Suprapubic skin (tissue), 4 donors: ENCODE data around the gene EGFL6.

Source experiments
- CTCF ChIP-seq, 2 donors: fragments of 200-600 bp in 1 of 2; fragments of 450-650 bp in 1 of 2; sonication (generic) in 1 of 2; IDR thresholded peaks; one replicate each; pipeline ENCODE4 v1.5.1; 2016 to 2019; ENCODE audit warnings: antibody characterized with exemption in 2 of 2, mild to moderate bottlenecking in 1 of 2, moderate library complexity in 1 of 2
- POLR2A ChIP-seq, 2 donors: fragments of 450-650 bp; IDR thresholded peaks; one replicate each; pipeline ENCODE4 v1.6.1; 2017; ENCODE audit warnings: antibody characterized with exemption in 2 of 2, mild to moderate bottlenecking in 2 of 2, moderate library complexity in 2 of 2
- POLR2AphosphoS5 ChIP-seq, 3 donors: sonication (generic); formaldehyde crosslinking; IDR thresholded peaks; one replicate each; pipeline ENCODE4 v1.6.1; 2017; ENCODE audit warnings: antibody characterized with exemption in 3 of 3

GRCh38 chrX:13681595-13681994 is 112.2 kb downstream of the EGFL6 start:
- TF ChIP-seq CTCF (IDR thresholded peaks at IDR 0.05) (no peak), POLR2AphosphoS5 (IDR thresholded peaks at IDR 0.05) (no peak), POLR2A (IDR thresholded peaks at IDR 0.05) (no peak)
